Spleen (tissue), 11 donors: ENCODE data around the gene COL25A1. TPM values are rescaled to one million over a fixed set of nuclear protein-coding genes. Genes with fewer than 3 reads are reported as not detected.

Experiments
- DNase-seq: peaks from one replicate; pipeline ENCODE4 v3.0.0-alpha.2; 2020
- H3K27ac ChIP-seq, 8 donors: fragments of 200-600 bp; sonication (generic) in 7 of 8; 1 replicate in 4 of 8; 2 replicates in 4 of 8; pipeline versions ENCODE4 v1.5.0 to v1.8.0; 2016 to 2021; ENCODE audit warnings: inconsistent platforms in 4 of 8, mild to moderate bottlenecking in 4 of 8, moderate library complexity in 1 of 8
- H3K27me3 ChIP-seq, 7 donors: fragments of 200-600 bp; sonication (generic) in 6 of 7; replicated peaks in 1 of 7; 1 replicate in 4 of 7; 2 replicates in 3 of 7; pipeline versions ENCODE4 v1.5.0 to v1.8.0; 2016 to 2021; ENCODE audit warnings: inconsistent platforms in 3 of 7, mild to moderate bottlenecking in 1 of 7
- H3K36me3 ChIP-seq, 6 donors: fragments of 200-600 bp; sonication (generic) in 5 of 6; 1 replicate in 4 of 6; 2 replicates in 2 of 6; pipeline versions ENCODE4 v1.5.0 to v1.8.0; 2016 to 2021; ENCODE audit warnings: inconsistent platforms in 2 of 6
- H3K4me1 ChIP-seq, 6 donors: fragments of 200-600 bp; sonication (generic) in 5 of 6; 1 replicate in 3 of 6; 2 replicates in 3 of 6; pipeline versions ENCODE4 v1.5.0 to v1.8.0; 2016 to 2021; ENCODE audit warnings: inconsistent platforms in 3 of 6
- H3K4me3 ChIP-seq, 8 donors: fragments of 200-600 bp; sonication (generic) in 7 of 8; 1 replicate in 4 of 8; 2 replicates in 4 of 8; pipeline versions ENCODE4 v1.5.0 to v1.8.0; 2016 to 2021; ENCODE audit warnings: inconsistent platforms in 4 of 8, mild to moderate bottlenecking in 4 of 8, moderate library complexity in 2 of 8
- H3K9me3 ChIP-seq, 8 donors: fragments of 200-600 bp; sonication (generic) in 7 of 8; 1 replicate in 4 of 8; 2 replicates in 4 of 8; pipeline versions ENCODE4 v1.5.0 to v1.8.0; 2016 to 2021; ENCODE audit warnings: inconsistent platforms in 4 of 8
- CTCF ChIP-seq, 11 experiments: fragments of 200-600 bp in 7 of 11; fragments of 450-650 bp in 4 of 11; sonication (generic) in 4 of 11; IDR thresholded peaks in 8 of 11; conservative IDR thresholded peaks in 3 of 11; 1 replicate in 7 of 11; 2 replicates in 4 of 11; pipeline versions ENCODE4 v1.4.0 to v1.8.0; 2016 to 2021; ENCODE audit warnings: antibody characterized with exemption in 11 of 11, inconsistent platforms in 4 of 11, mild to moderate bottlenecking in 1 of 11
- POLR2A ChIP-seq, 3 donors: fragments of 450-650 bp; IDR thresholded peaks; one replicate each; pipeline ENCODE4 v1.5.1; 2017; ENCODE audit warnings: antibody characterized with exemption in 3 of 3, mild to moderate bottlenecking in 1 of 3
- POLR2AphosphoS5 ChIP-seq, 3 donors: sonication (generic); formaldehyde crosslinking; IDR thresholded peaks; one replicate each; pipeline ENCODE4 v1.5.1; 2017; ENCODE audit warnings: antibody characterized with exemption in 3 of 3
- WGBS, 5 donors: extraction: QIAGEN DNeasy Blood & Tissue Kit in 3 of 5; methylation state at CpG; one replicate each; pipeline versions ENCODE4 v1.1.5 to v1.1.7; 2013 to 2018; 5-methylcytosine and 5-hydroxymethylcytosine counted together
- intact Hi-C: fragments of 100-400 bp; cut with DNase I; formaldehyde crosslinking; loops from one replicate; pipeline ENCODE4 v1.15.0; 2023; ENCODE audit warnings: low total_unique reads
- polyA plus RNA-seq, 3 donors: library from polyadenylated mRNA; stranded (reverse); fragments of 200-250 nt; gene quantifications; one replicate each; pipeline ENCODE4 v1.2.1, GENCODE V29; 2013
- total RNA-seq, 7 donors: library from RNA; depleted of rRNA in 3 of 7; stranded (reverse); fragments of >200 nt in 3 of 7; fragmentation: NEBNext Ultra II Directional in 4 of 7; extraction: Animal tissue kit (Norgen Biotek cat#: 25700) in 4 of 7; gene quantifications; one replicate each; pipeline versions ENCODE4 v1.1.0 to v1.2.1, GENCODE V29; 2016 to 2021
- donor health status: healthy with polysubstance abuse.
- donor health status: DM: no; HTN: no; CAD: no; lungs with moderate emphysema.
- donor health status: DM: no; HTN: no; CAD: no.
- donor health status: Bipolar disorder and iron deficiency.
- donor health status: healthy.
- donor health status: DM: no; HTN: no; CAD: no.
- donor health status: DM: yes; HTN: yes; CAD: no.

COL25A1 gene
- total and polyA plus RNA-seq, 10 donors: 0.06 to 1.9 (median 0.57) TPM; not detected in 1

DNA sequence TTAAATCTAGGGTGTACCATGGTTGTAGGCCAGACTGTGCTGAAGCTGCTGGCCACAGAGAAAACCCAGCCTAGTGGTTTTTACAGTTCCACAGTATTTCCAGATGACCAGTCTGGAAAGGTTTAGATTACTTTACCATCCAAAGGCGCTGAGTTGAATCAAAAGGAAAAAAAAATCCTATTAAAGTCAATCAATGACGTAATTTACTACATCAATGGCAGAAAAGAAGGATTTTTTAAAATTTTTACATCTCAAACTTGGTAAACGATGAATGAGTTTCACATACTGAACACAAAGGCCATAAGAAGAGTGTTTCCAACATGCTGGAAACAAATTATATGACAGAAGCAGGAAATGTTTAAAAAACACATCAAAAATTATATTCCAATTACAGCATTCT, 409.0 kb downstream of the COL25A1 start:
- no peaks in the 10 kb centered on the region for H3K9me3 ChIP-seq
- H3K27ac ChIP-seq: no peak overlapping the region
- intact Hi-C loops: no loop called here
- no peaks in the 10 kb centered on the region for H3K27me3 ChIP-seq
- no peak for DNase-seq
- H3K36me3 ChIP-seq: no peaks in the 10 kb centered on the region
- WGBS, 5 donors: 82 to 94% (median 86%) methylated on average over 3 of the region's 3 CpGs
- TF ChIP-seq POLR2A (IDR thresholded peaks at IDR 0.05): no peak
- no peak for TF ChIP-seq CTCF (IDR thresholded peaks at IDR 0.05 in 8 of 11, conservative IDR thresholded peaks at IDR 0.05 in 3 of 11)
- no peak overlapping the region for H3K4me3 ChIP-seq
- H3K4me1 ChIP-seq: no peaks in the 10 kb centered on the region

GRCh38 chr4:108891896-108892590, 410.4 kb downstream of the COL25A1 start:
- 85 to 100% (median 89%) methylated on average over 1 of the region's 1 CpG for WGBS, 5 donors
- no peak for DNase-seq
- H3K4me1 ChIP-seq: no peaks in the 10 kb centered on the region
- TF ChIP-seq CTCF (IDR thresholded peaks at IDR 0.05 in 8 of 11, conservative IDR thresholded peaks at IDR 0.05 in 3 of 11): no peak
- TF ChIP-seq POLR2A (IDR thresholded peaks at IDR 0.05): no peak
- no peak for TF ChIP-seq POLR2AphosphoS5 (IDR thresholded peaks at IDR 0.05)
- no peaks in the 10 kb centered on the region for H3K36me3 ChIP-seq
- H3K27ac ChIP-seq: no peak overlapping the region
- no peaks in the 10 kb centered on the region for H3K9me3 ChIP-seq
- no peaks in the 10 kb centered on the region for H3K27me3 ChIP-seq
- no peak overlapping the region for H3K4me3 ChIP-seq
- intact Hi-C loops: no loop called here

GRCh38 chr4:108890484-108890881, 412.0 kb downstream of the COL25A1 start:
- H3K27me3 ChIP-seq: no peaks in the 10 kb centered on the region
- 39 to 47% (median 43%) methylated on average over 2 of the region's 2 CpGs for WGBS, 5 donors
- DNase-seq: no peak
- no peaks in the 10 kb centered on the region for H3K4me1 ChIP-seq
- no peak overlapping the region for H3K27ac ChIP-seq
- TF ChIP-seq CTCF (IDR thresholded peaks at IDR 0.05 in 8 of 11, conservative IDR thresholded peaks at IDR 0.05 in 3 of 11) (no peak), POLR2AphosphoS5 (IDR thresholded peaks at IDR 0.05) (no peak), POLR2A (IDR thresholded peaks at IDR 0.05) (no peak)
- H3K36me3 ChIP-seq: no peaks in the 10 kb centered on the region
- no peak overlapping the region for H3K4me3 ChIP-seq
- intact Hi-C loops: no loop called here
- H3K9me3 ChIP-seq: no peaks in the 10 kb centered on the region

- no peaks in the 10 kb centered on the region for H3K36me3 ChIP-seq
- H3K27ac ChIP-seq: no peak overlapping the region
- H3K4me3 ChIP-seq: no peak overlapping the region
- DNase-seq: no peak
- intact Hi-C loops: no loop called here
- 51 to 65% (median 59%) methylated on average over 8 of the region's 8 CpGs for WGBS, 5 donors
- H3K9me3 ChIP-seq: no peaks in the 10 kb centered on the region
- H3K4me1 ChIP-seq: no peaks in the 10 kb centered on the region
- H3K27me3 ChIP-seq: no peaks in the 10 kb centered on the region
- TF ChIP-seq POLR2AphosphoS5 (IDR thresholded peaks at IDR 0.05) (no peak), POLR2A (IDR thresholded peaks at IDR 0.05) (no peak), CTCF (IDR thresholded peaks at IDR 0.05 in 8 of 11, conservative IDR thresholded peaks at IDR 0.05 in 3 of 11) (no peak)
Measured at GRCh38 chr4:108889696-108890483, 412.6 kb downstream of the COL25A1 start.
